HG03342 (cell line): ENCODE data around the gene RD3L.
"Not testable (repeated sequence)": the region's sequence is repeated elsewhere in the genome, so short reads cannot be mapped to it uniquely, and the experiment has no call there.

Source experiments
- ATAC-seq: cut with Tn5 transposase; IDR thresholded peaks from one replicate; pipeline ENCODE4 v1.9.1; 2021; ENCODE audit warnings: mild to moderate bottlenecking, moderate library complexity; ENCODE audit not compliant: unreplicated experiment

RD3L gene

GRCh38 chr14:103941973-103942736 lies at the start of gene RD3L:
Gene RD3L (minus strand): TSS chr14:103942529. CDS start chr14:103941695, 834 bp downstream.
- no peak for ATAC-seq

- no peak for ATAC-seq
Measured at GRCh38 chr14:103989964-103990363, 47.6 kb upstream of the RD3L start.

GRCh38 chr14:103989034-103989433 lies 46.7 kb upstream of the RD3L start:
- no peak for ATAC-seq

- ATAC-seq = no peak
Measured at GRCh38 chr14:103984196-103984595, 41.9 kb upstream of the RD3L start.

GRCh38 chr14:103980623-103981238 lies 38.4 kb upstream of the RD3L start:
- ATAC-seq = not testable (repeated sequence)

- no peak for ATAC-seq
Measured at GRCh38 chr14:103974575-103974974, 32.2 kb upstream of the RD3L start.

GRCh38 chr14:103973354-103973753 lies 31.0 kb upstream of the RD3L start:
- ATAC-seq = no peak

GRCh38 chr14:103969961-103970360 lies 27.6 kb upstream of the RD3L start:
- ATAC-seq = no peak

GRCh38 chr14:103966631-103967030 lies 24.3 kb upstream of the RD3L start:
- ATAC-seq = no peak

GRCh38 chr14:103961928-103962578 lies 19.7 kb upstream of the RD3L start:
- no peak for ATAC-seq

GRCh38 chr14:103960457-103961055 lies 18.2 kb upstream of the RD3L start:
- ATAC-seq = no peak

GRCh38 chr14:103949131-103949790 lies 6.9 kb upstream of the RD3L start:
- ATAC-seq = no peak

- no peak for ATAC-seq
Measured at GRCh38 chr14:103948442-103948841, 6.1 kb upstream of the RD3L start.

GRCh38 chr14:103946975-103947374 lies 4.6 kb upstream of the RD3L start:
- no peak for ATAC-seq

GRCh38 chr14:103943673-103944072 lies 1.3 kb upstream of the RD3L start:
- no peak for ATAC-seq

- no peak for ATAC-seq
Measured at GRCh38 chr14:103941462-103941861, 867 bp downstream of the RD3L start.

GRCh38 chr14:103935102-103935501 lies 7.2 kb downstream of the RD3L start:
- ATAC-seq = no peak

GRCh38 chr14:103932791-103933490 lies 9.4 kb downstream of the RD3L start:
- ATAC-seq = no peak

- ATAC-seq = no peak
Measured at GRCh38 chr14:103931422-103931821, 10.9 kb downstream of the RD3L start.

GRCh38 chr14:103930051-103930604 lies 12.2 kb downstream of the RD3L start:
- ATAC-seq = no peak
